ENCODE measurements around the gene ITM2C. TPM values are rescaled to one million over a fixed set of nuclear protein-coding genes. Genes with fewer than 3 reads are reported as not detected.

The ITM2C gene
- total and polyA plus RNA-seq, 4 donors, result 18.0 to 99.7 (median 23.1) TPM

- no peak overlapping the region for H3K4me3 ChIP-seq
- no peaks in the 10 kb centered on the region for H3K36me3 ChIP-seq (ENCODE audit: control insufficient read depth in 4 of 4, insufficient read depth in 4 of 4, low read length in 4 of 4)
- H3K9ac ChIP-seq (ENCODE audit: insufficient read depth in 1 of 2, low read length in 2 of 2), result no peak overlapping the region
- DNase-seq, result no peak
- TF ChIP-seq CTCF (IDR thresholded peaks at IDR 0.05; ENCODE audit: control extremely low read depth, extremely low read depth), result no peak
- 45 to 57% methylated on average over 13 of the region's 13 CpGs for WGBS, 2 donors
- H3K27me3 ChIP-seq (ENCODE audit: control insufficient read depth in 3 of 3, insufficient read depth in 3 of 3, low read length in 2 of 3), result peaks cover 0 to 2% (median 0%) of the 10 kb centered on the region in 3 donors
- ATAC-seq (ENCODE audit: insufficient read depth, low FRiP score), result no peak
- H3K27ac ChIP-seq (ENCODE audit: low read depth in 1 of 2, low read length in 1 of 2), result no peak overlapping the region
- H3K4me1 ChIP-seq (ENCODE audit: control insufficient read depth in 5 of 5, insufficient read depth in 5 of 5, low read length in 5 of 5), result peaks cover 0 to 11% (median 0%) of the 10 kb centered on the region in 5 donors
- H3K9me3 ChIP-seq (ENCODE audit: control insufficient read depth in 4 of 4, insufficient read depth in 3 of 4, low read length in 3 of 4), result no peaks in the 10 kb centered on the region
Observed at GRCh38 chr2:230861552-230862255, 3.0 kb upstream of the ITM2C start.

- TF ChIP-seq CTCF (IDR thresholded peaks at IDR 0.05; ENCODE audit: control extremely low read depth, extremely low read depth), result no peak
- ATAC-seq (ENCODE audit: insufficient read depth, low FRiP score) (no peak), DNase-seq (no peak)
- no peak overlapping the region for H3K27ac ChIP-seq (ENCODE audit: low read depth in 1 of 2, low read length in 1 of 2)
- no peak overlapping the region for H3K4me3 ChIP-seq
- no peaks in the 10 kb centered on the region for H3K9me3 ChIP-seq (ENCODE audit: control insufficient read depth in 4 of 4, insufficient read depth in 3 of 4, low read length in 3 of 4)
- 92 to 94% methylated on average over 5 of the region's 5 CpGs for WGBS, 2 donors
- H3K9ac ChIP-seq (ENCODE audit: insufficient read depth in 1 of 2, low read length in 2 of 2), result no peak overlapping the region
- H3K27me3 ChIP-seq (ENCODE audit: control insufficient read depth in 3 of 3, insufficient read depth in 3 of 3, low read length in 2 of 3), result peaks cover 0 to 2% (median 0%) of the 10 kb centered on the region in 3 donors
- H3K36me3 ChIP-seq (ENCODE audit: control insufficient read depth in 4 of 4, insufficient read depth in 4 of 4, low read length in 4 of 4), result no peaks in the 10 kb centered on the region
- H3K4me1 ChIP-seq (ENCODE audit: control insufficient read depth in 5 of 5, insufficient read depth in 5 of 5, low read length in 5 of 5), result peaks cover 0 to 17% (median 4%) of the 10 kb centered on the region in 5 donors
Observed at GRCh38 chr2:230862292-230862691, 2.5 kb upstream of the ITM2C start.

GRCh38 chr2:230863031-230863430 lies 1.7 kb upstream of the ITM2C start:
- no peaks in the 10 kb centered on the region for H3K36me3 ChIP-seq (ENCODE audit: control insufficient read depth in 4 of 4, insufficient read depth in 4 of 4, low read length in 4 of 4)
- peaks cover 0 to 2% (median 0%) of the 10 kb centered on the region in 3 donors for H3K27me3 ChIP-seq (ENCODE audit: control insufficient read depth in 3 of 3, insufficient read depth in 3 of 3, low read length in 2 of 3)
- 71 to 82% methylated on average over 7 to 8 of the region's 8 CpGs for WGBS, 2 donors
- no peak for TF ChIP-seq CTCF (IDR thresholded peaks at IDR 0.05; ENCODE audit: control extremely low read depth, extremely low read depth)
- no peak overlapping the region for H3K9ac ChIP-seq (ENCODE audit: insufficient read depth in 1 of 2, low read length in 2 of 2)
- H3K27ac ChIP-seq (ENCODE audit: low read depth in 1 of 2, low read length in 1 of 2), result no peak overlapping the region
- ATAC-seq (ENCODE audit: insufficient read depth, low FRiP score) (no peak), DNase-seq (no peak)
- peaks cover 0 to 24% (median 5%) of the 10 kb centered on the region in 5 donors for H3K4me1 ChIP-seq (ENCODE audit: control insufficient read depth in 5 of 5, insufficient read depth in 5 of 5, low read length in 5 of 5)
- no peak overlapping the region for H3K4me3 ChIP-seq
- no peaks in the 10 kb centered on the region for H3K9me3 ChIP-seq (ENCODE audit: control insufficient read depth in 4 of 4, insufficient read depth in 3 of 4, low read length in 3 of 4)

Measured in lung (tissue), 12 donors.